Midbrain (tissue), 1 donor: ENCODE results near the gene BABAM2.
"Not testable (repeated sequence)": the region's sequence is repeated elsewhere in the genome, so short reads cannot be mapped to it uniquely, and the experiment has no call there.

Source experiments
- DNase-seq: peaks from one replicate; lab custom pipeline; 2025; lab: John Stamatoyannopoulos, UW

BABAM2 gene

GRCh38 chr2:27890146-27890923 lies at the start of gene BABAM2, which contains the start of gene RBKS:
TSS of gene BABAM2 (plus strand) at chr2:27890729. CDS start at chr2:27894557, 3,828 bp downstream.
TSS of gene RBKS (minus strand) at chr2:27890387. CDS start at chr2:27890345, 42 bp downstream.
- peak; percentile 73 for DNase-seq

GRCh38 chr2:27842894-27843293 lies 47.6 kb upstream of the BABAM2 start:
- no peak for DNase-seq

GRCh38 chr2:27843992-27844391 lies 46.5 kb upstream of the BABAM2 start:
- DNase-seq, result no peak

GRCh38 chr2:27844821-27845255 lies 45.7 kb upstream of the BABAM2 start:
- no peak for DNase-seq

DNA sequence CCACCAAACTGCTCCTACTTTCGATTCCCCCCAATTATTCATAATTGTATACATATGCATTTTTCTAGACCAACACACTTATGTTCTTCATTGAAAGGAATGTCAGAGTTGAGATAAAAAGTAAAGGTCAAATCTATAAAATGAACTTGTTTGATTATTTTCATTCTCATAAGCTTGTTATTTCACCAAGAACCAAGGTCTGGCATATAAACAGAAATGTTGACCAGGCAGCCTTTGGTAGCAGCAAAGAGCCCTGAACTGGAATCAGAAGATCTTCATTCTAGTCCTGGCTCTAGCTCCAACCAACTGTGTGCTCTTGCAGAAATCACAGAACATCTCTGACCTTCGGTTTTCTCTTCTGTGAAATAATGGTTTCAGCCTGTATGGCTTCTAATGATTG lies 43.2 kb upstream of the BABAM2 start:
- no peak for DNase-seq

GRCh38 chr2:27849558-27850205 lies 40.8 kb upstream of the BABAM2 start:
- no peak for DNase-seq

GRCh38 chr2:27852691-27853090 lies 37.8 kb upstream of the BABAM2 start:
- DNase-seq, result no peak

DNA sequence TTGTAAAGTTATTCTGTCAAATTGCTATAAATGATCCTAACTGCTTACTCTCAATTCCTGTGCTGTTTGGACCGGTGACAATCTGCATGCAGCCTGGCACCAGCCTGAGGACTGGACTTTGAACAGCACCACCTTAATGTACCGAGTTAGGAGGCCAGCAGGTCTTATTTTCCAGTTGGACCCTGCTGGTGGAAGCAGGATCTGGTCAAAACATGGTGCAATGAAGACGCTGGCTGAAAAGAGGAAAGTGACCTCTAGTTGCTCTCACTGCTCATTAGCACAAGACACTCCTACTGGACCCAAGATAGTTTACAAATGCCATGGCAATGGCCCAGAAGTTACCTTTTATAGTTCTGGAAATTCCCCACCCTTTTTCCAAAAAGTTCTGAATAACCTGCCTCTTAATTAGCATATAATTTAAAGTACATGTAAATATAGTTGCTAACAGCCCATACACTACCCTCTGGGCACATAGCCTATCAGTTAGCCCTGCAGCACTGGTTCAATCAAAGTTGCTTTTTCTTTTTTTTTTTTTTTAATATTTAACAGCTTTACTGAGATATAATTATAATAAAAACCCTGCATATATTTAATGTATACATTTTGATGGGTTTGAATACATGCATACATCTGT lies 36.2 kb upstream of the BABAM2 start:
- DNase-seq, result no peak

DNA sequence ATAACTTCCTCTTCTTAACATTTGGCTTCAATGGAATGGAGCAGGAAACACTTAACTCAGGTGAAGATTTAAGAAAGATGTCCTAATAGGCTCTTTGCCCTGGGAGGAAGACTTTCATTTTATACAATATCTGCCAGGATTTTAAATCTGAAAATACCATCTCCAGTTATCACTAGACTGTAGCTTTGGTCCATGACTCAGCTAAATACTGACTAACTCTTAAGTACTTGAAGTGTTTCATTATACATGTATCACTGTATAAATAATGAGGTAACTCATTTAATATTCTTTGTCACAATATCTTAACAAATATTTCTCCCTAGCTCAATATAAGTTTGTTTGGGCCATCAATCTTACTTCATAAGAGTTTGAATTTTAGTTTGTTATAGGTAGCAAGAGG lies 35.1 kb upstream of the BABAM2 start:
- no peak for DNase-seq

GRCh38 chr2:27856386-27856785 lies 34.1 kb upstream of the BABAM2 start:
- DNase-seq, result no peak

DNA sequence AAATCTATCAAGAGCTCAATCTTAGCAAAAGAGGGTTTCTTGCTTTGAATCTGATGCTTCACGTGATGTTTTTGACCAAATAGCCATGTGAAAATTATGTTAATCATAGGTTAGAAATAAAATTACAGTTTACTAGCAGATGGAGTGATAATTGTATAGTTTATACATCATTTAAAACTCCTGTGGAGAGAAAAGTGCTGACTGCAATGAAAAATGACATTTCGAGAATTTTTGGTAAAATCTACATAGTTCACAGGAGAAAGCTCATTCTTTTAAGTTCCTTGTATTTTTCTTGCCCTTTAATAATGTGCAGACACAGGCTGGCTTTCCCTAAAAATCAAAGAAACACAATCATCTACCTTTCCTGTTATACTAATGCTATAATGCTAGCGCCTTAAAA lies 33.6 kb upstream of the BABAM2 start:
- no peak for DNase-seq

GRCh38 chr2:27857417-27858172 lies 32.9 kb upstream of the BABAM2 start:
- DNase-seq, result no peak

- DNase-seq, result no peak
Observed at GRCh38 chr2:27860111-27860510, 30.4 kb upstream of the BABAM2 start.

DNA sequence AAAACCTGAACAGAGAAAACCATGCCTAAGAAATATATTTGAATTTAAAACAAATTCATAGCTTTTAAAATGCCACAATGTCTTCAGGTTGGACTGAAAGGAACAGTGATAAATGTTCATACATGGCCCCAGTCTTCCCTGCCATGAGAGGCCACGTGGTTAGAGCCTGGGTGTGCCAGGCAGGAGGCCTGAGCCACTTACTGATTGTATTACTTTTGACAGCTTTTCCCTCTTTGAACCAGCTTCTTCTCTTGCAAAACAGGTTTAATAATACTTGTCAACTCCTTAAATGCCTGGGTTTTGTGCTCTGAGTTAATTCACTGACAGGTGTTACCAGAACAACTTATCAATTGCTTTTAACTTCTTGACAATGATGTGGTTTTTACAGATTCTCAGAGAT lies 27.4 kb upstream of the BABAM2 start:
- DNase-seq, result no peak

- DNase-seq, result not testable (repeated sequence)
Observed at GRCh38 chr2:27863955-27864354, 26.6 kb upstream of the BABAM2 start.

GRCh38 chr2:27866237-27866636 lies 24.3 kb upstream of the BABAM2 start:
- no peak for DNase-seq

GRCh38 chr2:27869763-27870162 lies 20.8 kb upstream of the BABAM2 start:
- DNase-seq, result no peak

GRCh38 chr2:27870724-27871123 lies 19.8 kb upstream of the BABAM2 start:
- DNase-seq, result no peak

GRCh38 chr2:27871802-27872201 lies 18.7 kb upstream of the BABAM2 start:
- DNase-seq, result no peak

- DNase-seq, result no peak
Observed at GRCh38 chr2:27873091-27873490, 17.4 kb upstream of the BABAM2 start.

DNA sequence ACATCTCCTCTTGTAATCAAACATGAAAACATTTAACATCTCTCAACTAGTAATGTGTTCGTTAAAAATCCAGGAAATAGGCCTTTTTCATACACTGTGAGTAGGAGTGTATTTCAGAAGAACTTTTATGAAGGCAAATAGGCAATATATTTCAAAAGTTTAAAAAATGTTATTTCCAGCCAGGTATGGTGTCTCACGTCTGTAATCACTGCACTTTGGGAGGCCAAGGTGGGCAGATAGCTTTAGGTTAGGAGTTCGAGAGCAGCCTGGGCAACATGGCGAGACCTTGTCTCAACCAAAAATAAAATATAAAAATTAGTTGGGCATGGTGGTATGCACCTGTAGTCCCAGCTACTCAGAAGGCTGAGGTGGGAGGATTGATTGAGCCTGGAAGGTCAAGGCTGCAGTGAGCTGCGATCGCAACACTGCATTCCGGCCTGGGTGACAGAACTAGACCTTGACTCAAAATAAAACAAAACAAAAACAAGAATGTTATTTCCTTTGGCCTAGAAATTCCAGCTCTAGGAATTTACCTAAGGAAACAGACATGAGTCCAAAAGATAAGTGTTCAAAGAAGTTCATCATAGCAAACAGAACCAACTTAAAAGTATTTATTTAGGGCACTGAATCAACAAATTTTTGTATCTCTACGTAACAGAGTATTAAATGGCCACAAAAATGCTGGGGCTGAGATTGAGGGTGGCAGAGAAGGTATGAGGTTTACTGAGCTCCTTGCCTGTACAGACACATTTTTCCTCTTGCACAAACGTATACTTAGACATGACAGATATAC lies 15.2 kb upstream of the BABAM2 start:
- DNase-seq, result no peak
